Lower leg skin (tissue), 4 donors: ENCODE measurements around the gene BSDC1. TPM values are rescaled to one million over a fixed set of nuclear protein-coding genes. Genes with fewer than 3 reads are reported as not detected.

Experiments
- DNase-seq, 2 donors: peaks; one replicate each; pipeline ENCODE4 v3.0.0-alpha.2; 2019; ENCODE audit warnings: low spot score in 2 of 2
- H3K4me3 ChIP-seq: fragments of 200-600 bp; sonication (generic); 2 replicates; pipeline ENCODE4 v1.5.1; 2017; ENCODE audit warnings: mild to moderate bottlenecking, low read depth; ENCODE audit not compliant: poor library complexity, severe bottlenecking
- POLR2A ChIP-seq, 2 donors: fragments of 450-650 bp; IDR thresholded peaks; one replicate each; pipeline ENCODE4 v1.6.1; 2016 to 2017; ENCODE audit warnings: antibody characterized with exemption in 2 of 2, mild to moderate bottlenecking in 1 of 2, moderate library complexity in 1 of 2
- WGBS, 2 donors: methylation state at CpG; one replicate each; pipeline ENCODE4 v1.1.5; 2018; 5-methylcytosine and 5-hydroxymethylcytosine counted together
- intact Hi-C: fragments of 100-400 bp; cut with DNase I; formaldehyde crosslinking; loops from one replicate; pipeline ENCODE4 v1.15.0; 2023; ENCODE audit warnings: low total_unique reads
- total RNA-seq, 4 donors: library from RNA; depleted of rRNA; stranded (reverse); fragments of >200 nt; gene quantifications; one replicate each; pipeline ENCODE4 v1.1.0, GENCODE V29; 2016
- TF ChIP-seq, protein P1 (sequence below), 3 donors: fragments of 450-650 bp; IDR thresholded peaks; one replicate each; pipeline ENCODE4 v1.5.1; 2016; ENCODE audit warnings: antibody characterized with exemption in 3 of 3, mild to moderate bottlenecking in 3 of 3, moderate library complexity in 2 of 3

The BSDC1 gene
- total RNA-seq, 4 donors from 2014 or later, result 72.5 to 147 (median 105) TPM

DNA sequence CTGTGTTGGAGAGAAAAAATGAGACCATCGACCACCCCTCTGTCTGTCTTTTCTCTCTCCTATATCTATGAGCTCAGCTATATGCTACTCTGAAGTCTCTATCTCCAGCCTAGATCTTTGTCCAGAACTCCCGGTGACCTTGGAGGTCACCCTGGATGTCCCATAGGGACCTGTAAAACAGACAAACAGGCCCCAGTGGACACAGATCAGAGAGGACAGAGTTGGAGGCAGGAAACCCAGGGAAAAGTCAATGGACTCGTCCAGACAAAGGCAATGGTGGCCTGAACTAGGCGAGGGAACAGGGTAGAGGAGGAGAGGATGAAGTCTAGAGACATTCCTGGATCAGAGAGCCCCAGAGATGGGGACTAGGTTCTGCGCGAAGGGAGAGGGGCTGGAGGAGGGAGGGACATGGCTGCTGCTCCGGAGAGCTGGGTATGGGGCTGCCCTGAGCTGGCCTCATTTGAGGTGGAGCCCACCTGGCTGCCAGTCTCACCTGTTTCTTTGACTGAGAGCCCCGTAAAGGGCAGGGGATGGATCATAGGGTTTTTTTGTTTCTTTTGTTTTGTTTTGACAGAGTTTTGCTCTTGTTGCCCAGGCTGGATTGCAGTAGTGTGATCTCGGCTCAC lies 47.6 kb downstream of the BSDC1 start:
- WGBS, 2 donors, result 79 to 84% methylated on average over 9 of the region's 9 CpGs
- intact Hi-C loops, result no loop called here
- no peak overlapping the region for H3K4me3 ChIP-seq
- no peak for DNase-seq
- TF ChIP-seq POLR2A (IDR thresholded peaks at IDR 0.05), result no peak
- TF ChIP-seq, protein P1, sequence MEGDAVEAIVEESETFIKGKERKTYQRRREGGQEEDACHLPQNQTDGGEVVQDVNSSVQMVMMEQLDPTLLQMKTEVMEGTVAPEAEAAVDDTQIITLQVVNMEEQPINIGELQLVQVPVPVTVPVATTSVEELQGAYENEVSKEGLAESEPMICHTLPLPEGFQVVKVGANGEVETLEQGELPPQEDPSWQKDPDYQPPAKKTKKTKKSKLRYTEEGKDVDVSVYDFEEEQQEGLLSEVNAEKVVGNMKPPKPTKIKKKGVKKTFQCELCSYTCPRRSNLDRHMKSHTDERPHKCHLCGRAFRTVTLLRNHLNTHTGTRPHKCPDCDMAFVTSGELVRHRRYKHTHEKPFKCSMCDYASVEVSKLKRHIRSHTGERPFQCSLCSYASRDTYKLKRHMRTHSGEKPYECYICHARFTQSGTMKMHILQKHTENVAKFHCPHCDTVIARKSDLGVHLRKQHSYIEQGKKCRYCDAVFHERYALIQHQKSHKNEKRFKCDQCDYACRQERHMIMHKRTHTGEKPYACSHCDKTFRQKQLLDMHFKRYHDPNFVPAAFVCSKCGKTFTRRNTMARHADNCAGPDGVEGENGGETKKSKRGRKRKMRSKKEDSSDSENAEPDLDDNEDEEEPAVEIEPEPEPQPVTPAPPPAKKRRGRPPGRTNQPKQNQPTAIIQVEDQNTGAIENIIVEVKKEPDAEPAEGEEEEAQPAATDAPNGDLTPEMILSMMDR (IDR thresholded peaks at IDR 0.05), result no peak

DNA sequence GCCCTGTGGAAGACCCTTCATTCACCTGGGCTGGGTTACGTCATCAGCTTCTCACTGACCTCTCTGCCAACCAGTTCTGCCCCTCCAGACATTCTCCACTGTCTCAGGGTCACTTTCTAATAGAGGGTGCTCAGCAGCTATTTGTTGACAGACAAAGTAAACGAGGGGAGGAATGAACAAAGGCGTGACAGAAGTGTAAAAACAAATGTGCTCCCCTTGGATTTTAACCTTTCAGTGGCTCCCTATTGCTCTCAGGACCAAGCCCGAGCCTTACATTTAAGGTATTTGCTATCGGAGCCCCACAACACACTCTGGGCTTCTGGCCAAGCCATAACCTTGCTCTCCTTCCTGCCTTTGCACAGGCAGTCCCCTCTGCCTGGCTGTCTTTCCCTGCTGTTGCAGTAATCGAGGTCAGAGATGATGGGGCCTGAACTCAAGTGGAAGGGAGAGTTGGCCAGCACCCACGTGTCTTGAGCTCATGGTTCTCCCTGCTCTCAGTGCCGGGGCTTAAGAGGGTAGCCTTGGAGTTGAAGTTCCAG lies 48.9 kb downstream of the BSDC1 start:
- TF ChIP-seq, protein P1 (IDR thresholded peaks at IDR 0.05), result no peak
- no peak for TF ChIP-seq POLR2A (IDR thresholded peaks at IDR 0.05)
- DNase-seq, result no peak
- H3K4me3 ChIP-seq, result no peak overlapping the region
- intact Hi-C loops, result no loop called here
- WGBS, 2 donors, result 51 to 65% methylated on average over 8 of the region's 8 CpGs

DNA sequence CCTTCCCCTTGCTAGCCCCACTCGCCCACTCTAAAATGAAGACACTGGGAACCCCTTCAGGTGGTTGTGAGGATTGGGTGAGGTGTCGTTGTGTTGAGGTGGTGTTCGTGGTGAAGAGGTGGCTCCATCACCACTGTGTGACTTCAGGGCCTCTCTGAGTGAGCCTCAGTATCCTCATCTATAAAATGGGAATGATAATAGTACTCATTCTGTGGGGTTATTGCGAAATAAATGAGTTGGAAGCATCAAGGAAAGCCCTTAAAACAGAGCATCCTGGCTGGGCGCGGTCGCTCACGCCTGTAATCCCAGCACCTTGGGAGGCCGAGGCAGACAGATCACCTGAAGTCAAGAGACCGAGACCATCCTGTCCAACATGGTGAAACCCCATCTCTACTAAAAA lies 51.5 kb downstream of the BSDC1 start:
- intact Hi-C loops, result no loop called here
- DNase-seq, result no peak
- TF ChIP-seq POLR2A (IDR thresholded peaks at IDR 0.05), result no peak
- TF ChIP-seq, protein P1 (IDR thresholded peaks at IDR 0.05), result no peak
- WGBS, 2 donors, result 92 to 93% methylated on average over 10 of the region's 10 CpGs
- H3K4me3 ChIP-seq, result no peak overlapping the region

DNA sequence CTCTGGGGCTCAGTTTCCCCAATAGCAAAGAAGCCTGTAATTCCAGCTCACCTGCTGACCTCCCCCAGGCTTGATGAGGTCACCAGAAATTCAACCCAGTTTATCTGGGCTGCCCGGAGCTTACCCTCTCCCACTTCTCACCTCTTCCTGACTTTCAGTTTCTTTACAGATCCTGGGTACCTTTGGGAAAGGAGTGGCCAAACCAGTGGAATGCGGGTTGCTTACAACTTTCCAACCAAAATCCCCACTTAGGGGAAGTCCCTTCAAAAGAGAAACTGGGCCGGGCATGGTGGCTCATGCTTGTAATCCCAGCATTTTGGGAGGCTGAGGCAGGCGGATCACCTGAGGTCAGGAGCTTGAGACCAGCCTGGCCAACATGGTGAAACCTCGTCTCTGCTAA lies 52.3 kb downstream of the BSDC1 start:
- intact Hi-C loops, result no loop called here
- H3K4me3 ChIP-seq, result no peak overlapping the region
- WGBS, 2 donors, result 48 to 51% methylated on average over 5 of the region's 5 CpGs
- DNase-seq, result no peak
- no peak for TF ChIP-seq POLR2A (IDR thresholded peaks at IDR 0.05)
- TF ChIP-seq, protein P1 (IDR thresholded peaks at IDR 0.05), result no peak

DNA sequence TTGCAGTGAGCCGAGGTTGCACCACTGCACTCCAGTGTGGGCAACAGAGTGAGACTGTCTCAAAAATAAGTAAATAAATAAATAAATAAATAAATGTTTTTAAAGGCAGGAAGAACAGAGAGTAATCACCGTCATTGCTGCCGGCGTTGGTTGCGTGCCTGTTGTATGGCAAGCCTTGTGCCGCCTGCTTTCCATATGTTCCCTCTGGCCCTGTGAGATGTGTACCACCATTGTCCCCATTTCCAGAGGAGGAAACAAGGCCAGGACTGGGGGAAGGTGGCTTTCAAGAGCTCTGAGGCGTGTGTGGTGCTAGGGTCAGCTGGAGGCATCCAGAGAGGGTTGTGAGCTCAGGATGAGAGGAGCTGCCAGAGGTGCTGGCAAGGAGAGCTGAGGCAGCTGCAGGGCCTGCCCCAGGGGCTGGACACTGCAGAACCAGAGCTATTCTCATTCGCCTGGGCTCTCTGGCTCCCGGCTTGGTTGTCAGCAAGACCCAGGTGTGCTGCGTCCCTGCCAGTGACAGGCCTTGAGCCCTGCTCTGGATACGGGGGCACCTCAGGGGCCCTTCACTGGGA lies 53.0 kb downstream of the BSDC1 start:
- 91 to 94% methylated on average over 10 to 11 of the region's 11 CpGs for WGBS, 2 donors
- intact Hi-C loops, result no loop called here

More for the DNA sequence above, 53.0 kb downstream of the BSDC1 start:
- no peak for DNase-seq
- H3K4me3 ChIP-seq, result no peak overlapping the region
- no peak for TF ChIP-seq POLR2A (IDR thresholded peaks at IDR 0.05)
- TF ChIP-seq, protein P1 (IDR thresholded peaks at IDR 0.05), result no peak
